ENCODE results near the gene OR1L6.

Gene OR1L6

GRCh38 chr9:122788831-122789230, 46.7 kb downstream of the OR1L6 start, which contains the start of gene OR5C1:
OR5C1 (plus strand) TSS chr9:122788933; CDS start chr9:122788933, 0 bp downstream.
- no peak for TF ChIP-seq CTCF (IDR thresholded peaks at IDR 0.05; ENCODE audit: low read depth, low read length)
- no peak for DNase-seq (ENCODE audit: extremely low read depth, low read depth)

GRCh38 chr9:122789256-122790046, 47.3 kb downstream of the OR1L6 start:
- no peak for TF ChIP-seq CTCF (IDR thresholded peaks at IDR 0.05; ENCODE audit: low read depth, low read length)
- no peak for DNase-seq (ENCODE audit: extremely low read depth, low read depth)

- no peak for DNase-seq (ENCODE audit: extremely low read depth, low read depth)
- no peak for TF ChIP-seq CTCF (IDR thresholded peaks at IDR 0.05; ENCODE audit: low read depth, low read length)
Measured at GRCh38 chr9:122791872-122792669, 50.0 kb downstream of the OR1L6 start.

GRCh38 chr9:122797316-122798063, 55.4 kb downstream of the OR1L6 start:
- no peak for DNase-seq (ENCODE audit: extremely low read depth, low read depth)
- no peak for TF ChIP-seq CTCF (IDR thresholded peaks at IDR 0.05; ENCODE audit: low read depth, low read length)
